ENCODE measurements around the gene HEY2.

- TF ChIP-seq CTCF (IDR thresholded peaks at IDR 0.05) (peak in 1 of 3 experiments; percentile 3), POLR2A (IDR thresholded peaks at IDR 0.05) (no peak), POLR2AphosphoS5 (IDR thresholded peaks at IDR 0.05; ENCODE audit: insufficient read depth in 1 of 2, low read depth in 1 of 2) (no peak)
Observed at GRCh38 chr6:125753937-125754259, 4.5 kb downstream of the HEY2 start.
